T-cell (primary cell): ENCODE data around the gene PRTG. TPM values are rescaled to one million over a fixed set of nuclear protein-coding genes. Genes with fewer than 3 reads are reported as not detected.

ENCODE experiments used
- ATAC-seq, 4 experiments: fragments of 200-7000 bp in 3 of 4; fragments of 150-1000 bp in 1 of 4; cut with Tn5 transposase; replicated peaks in 1 of 4; 1 replicate in 3 of 4; 2 replicates in 1 of 4; pipeline ENCODE4 v1.10.0; 2021; ENCODE audit warnings: moderate library complexity in 3 of 4, mild to moderate bottlenecking in 2 of 4, moderate number of reproducible peaks in 1 of 4
- CTCF ChIA-PET, 2 donors: fragments of 300-600 bp; sonication (Branson Sonifier 250); formaldehyde crosslinking; loops; one replicate each; lab custom pipeline; 2022; ENCODE audit warnings: antibody characterized with exemption in 2 of 2; lab: Charles Lee
- POLR2A ChIA-PET, 2 donors: fragments of 300-600 bp; sonication (Branson Sonifier 250); formaldehyde crosslinking; loops; one replicate each; lab custom pipeline; 2022; ENCODE audit warnings: antibody characterized with exemption in 2 of 2; lab: Charles Lee
- DNase-seq, 35 experiments: peaks; one replicate each; pipeline versions ENCODE4 v3.0.0 to v3.0.0-alpha.2; 2013 to 2023
- H3K27ac ChIP-seq: one replicate; pipeline ENCODE4 v1.5.1; 2013; ENCODE audit warnings: low read length
- H3K27me3 ChIP-seq, 2 experiments: replicated peaks in 1 of 2; 1 replicate in 1 of 2; 2 replicates in 1 of 2; pipeline versions ENCODE4 v1.6.1 to v1.7.0; 2013; ENCODE audit warnings: low read length in 1 of 2, mixed read lengths in 1 of 2; ENCODE audit not compliant: control insufficient read depth in 2 of 2, insufficient read depth in 2 of 2; ENCODE audit errors: extremely low read depth in 1 of 2
- H3K36me3 ChIP-seq, 2 donors: 1 replicate in 1 of 2; 2 replicates in 1 of 2; pipeline versions ENCODE4 v1.6.1 to v1.7.0; 2013; ENCODE audit warnings: low read length in 1 of 2; ENCODE audit not compliant: control insufficient read depth in 2 of 2, insufficient read depth in 1 of 2; ENCODE audit errors: extremely low read depth in 1 of 2
- H3K4me1 ChIP-seq, 2 experiments: 1 replicate in 1 of 2; 2 replicates in 1 of 2; pipeline versions ENCODE4 v1.6.1 to v1.7.0; 2013; ENCODE audit warnings: low read length in 2 of 2, mixed read lengths in 1 of 2; ENCODE audit not compliant: insufficient read depth in 2 of 2, control insufficient read depth in 1 of 2; ENCODE audit errors: extremely low read depth in 1 of 2
- H3K4me3 ChIP-seq, 2 donors: 1 replicate in 1 of 2; 2 replicates in 1 of 2; pipeline versions ENCODE4 v1.5.1 to v1.7.0; 2013; ENCODE audit warnings: mild to moderate bottlenecking in 2 of 2, low read length in 1 of 2, moderate library complexity in 1 of 2; ENCODE audit not compliant: control insufficient read depth in 1 of 2; ENCODE audit errors: extremely low read depth in 1 of 2
- H3K9me3 ChIP-seq: 2 replicates; pipeline ENCODE4 v1.7.0; 2013
- H3K27ac Mint-ChIP-seq, 2 donors: one replicate each; pipeline ENCODE4 v1.8.0; 2020 to 2021; ENCODE audit warnings: mild to moderate bottlenecking in 2 of 2, mixed read lengths in 2 of 2
- H3K27me3 Mint-ChIP-seq, 2 donors: one replicate each; pipeline ENCODE4 v1.8.0; 2021 to 2022; ENCODE audit warnings: mixed read lengths in 2 of 2
- H3K36me3 Mint-ChIP-seq: one replicate; pipeline ENCODE4 v1.8.0; 2021; ENCODE audit warnings: mixed read lengths
- H3K4me1 Mint-ChIP-seq, 3 donors: one replicate each; pipeline ENCODE4 v1.8.0; 2020 to 2022; ENCODE audit warnings: mixed read lengths in 3 of 3, mild to moderate bottlenecking in 1 of 3
- H3K4me3 Mint-ChIP-seq, 3 donors: one replicate each; pipeline ENCODE4 v1.8.0; 2020 to 2022; ENCODE audit warnings: mild to moderate bottlenecking in 3 of 3, mixed read lengths in 3 of 3, moderate library complexity in 3 of 3
- H3K9me3 Mint-ChIP-seq, 3 donors: one replicate each; pipeline ENCODE4 v1.8.0; 2020 to 2022; ENCODE audit warnings: mixed read lengths in 3 of 3
- whole genome bisulfite sequencing: methylation state at CpG from one replicate; pipeline ENCODE4 v1.1.5; 2013; ENCODE audit warnings: missing lambda C conversion rate; ENCODE audit not compliant: insufficient coverage; 5-methylcytosine and 5-hydroxymethylcytosine counted together
- total RNA-seq, 35 experiments: library from RNA in 6 of 35; stranded (reverse) in 6 of 35; fragments of 120-200 nt in 1 of 35; gene quantifications; one replicate each; pipeline versions ENCODE4 v1.2.1 to v1.2.4 and lab custom pipeline; 2013 to 2026

PRTG gene
- total RNA-seq, 5 donors from 2014 or later (not counting 1 experiment from before 2014, with no cell fraction given) = 0.06 to 0.16 (median 0.09) TPM; not detected in 2

DNA sequence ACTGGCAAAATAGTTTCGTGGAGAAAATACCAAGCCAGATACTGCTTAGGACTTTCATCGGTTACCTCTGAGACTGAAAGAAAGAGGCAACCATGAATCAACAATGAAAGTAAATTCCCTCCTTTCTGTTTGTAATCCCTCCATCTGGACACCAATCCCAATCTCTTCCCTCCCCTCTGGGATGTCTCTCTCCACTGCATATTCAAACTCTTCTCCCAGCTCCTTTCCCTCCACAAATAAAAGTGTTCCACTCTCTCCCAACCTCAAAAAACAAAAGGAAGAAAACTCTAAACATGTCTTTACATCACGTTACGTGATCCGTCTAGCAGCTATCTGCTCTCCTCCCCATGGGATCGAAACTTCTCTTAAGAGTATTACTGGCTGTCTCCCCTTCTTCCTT, 55.2 kb downstream of the PRTG start:
- DNase-seq (no peak), ATAC-seq (no peak)
- Mint-ChIP-seq H3K27me3 (peaks cover 4 to 8% of the 10 kb centered on the region in 2 donors), H3K9me3 (no peaks in the 10 kb centered on the region), H3K4me3 (no peak overlapping the region), H3K27ac (no peak overlapping the region), H3K36me3 (no peaks in the 10 kb centered on the region), H3K4me1 (peaks cover 0 to 3% (median 0%) of the 10 kb centered on the region in 3 donors)
- ChIA-PET POLR2A (no interaction called here), CTCF (no interaction called here)
- Histone ChIP-seq H3K4me3 (no peak overlapping the region), H3K27me3 (peaks cover 0 to 2% of the 10 kb centered on the region in 2 experiments), H3K9me3 (no peaks in the 10 kb centered on the region), H3K27ac (no peak overlapping the region), H3K4me1 (no peaks in the 10 kb centered on the region), H3K36me3 (no peaks in the 10 kb centered on the region)
- 99% methylated on average over 6 of the region's 6 CpGs for WGBS

DNA sequence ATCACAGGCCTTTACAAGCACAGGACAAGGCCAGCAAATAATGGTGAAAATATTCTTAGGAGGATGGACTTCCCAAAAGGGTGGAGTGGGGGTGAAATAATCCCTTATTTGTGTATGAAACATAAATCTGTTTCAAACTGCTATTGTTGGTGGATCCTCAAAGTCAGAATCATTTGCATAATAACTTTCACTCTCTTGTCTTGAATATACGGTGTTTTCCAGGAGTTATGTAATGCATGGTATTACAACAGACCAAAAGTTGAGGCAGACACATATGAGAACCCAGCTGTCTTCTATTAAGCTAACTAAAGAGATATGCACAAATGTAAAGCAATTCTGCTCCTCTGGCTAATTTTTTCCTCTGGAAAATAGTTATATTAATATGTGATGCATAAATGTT, 57.7 kb downstream of the PRTG start:
- ATAC-seq = no peak
- Mint-ChIP-seq H3K27me3 (peaks cover 4 to 8% of the 10 kb centered on the region in 2 donors), H3K4me3 (no peak overlapping the region), H3K4me1 (peaks cover 0 to 6% (median 5%) of the 10 kb centered on the region in 3 donors), H3K27ac (no peak overlapping the region), H3K36me3 (no peaks in the 10 kb centered on the region), H3K9me3 (no peaks in the 10 kb centered on the region)
- Histone ChIP-seq H3K4me3 (no peak overlapping the region), H3K27ac (no peak overlapping the region), H3K4me1 (no peaks in the 10 kb centered on the region), H3K27me3 (no peaks in the 10 kb centered on the region), H3K9me3 (no peaks in the 10 kb centered on the region), H3K36me3 (no peaks in the 10 kb centered on the region)
- ChIA-PET CTCF (interaction anchor here in 1 of 2 donors (0.6 kb wide), 1 partner anchor 796 kb away, joined by 3 read pairs; no protein-coding TSS in a partner anchor), POLR2A (no interaction called here)
- DNase-seq = no peak
- no CpG with 5 or more reads among the region's 1 CpG for WGBS

DNA sequence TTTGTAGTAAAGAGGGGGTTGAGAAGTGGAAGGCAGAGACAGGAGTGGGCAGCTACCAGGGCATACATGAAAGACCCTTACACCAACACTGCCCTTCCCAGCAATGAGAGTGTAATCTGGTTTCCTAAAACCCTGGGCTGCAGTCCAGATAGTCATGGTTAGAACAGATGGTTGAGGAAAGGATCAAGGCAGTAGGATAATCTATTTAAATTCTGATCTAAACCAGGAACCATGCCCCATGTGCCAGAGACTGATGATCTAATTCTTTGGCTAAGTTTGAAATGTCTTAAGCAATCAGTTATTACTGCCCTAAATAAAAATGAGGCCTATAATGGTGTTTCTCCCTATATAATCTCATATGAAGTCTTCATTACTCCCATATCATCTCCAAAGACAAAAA, 59.6 kb downstream of the PRTG start:
- peaks cover 0 to 6% (median 5%) of the 10 kb centered on the region in 3 donors for H3K4me1 Mint-ChIP-seq
- Histone ChIP-seq H3K27me3 (no peaks in the 10 kb centered on the region), H3K4me1 (no peaks in the 10 kb centered on the region), H3K27ac (no peak overlapping the region), H3K36me3 (no peaks in the 10 kb centered on the region), H3K9me3 (no peaks in the 10 kb centered on the region), H3K4me3 (no peak overlapping the region)
- peaks cover 0 to 4% of the 10 kb centered on the region in 2 donors for H3K27me3 Mint-ChIP-seq
- no peaks in the 10 kb centered on the region for H3K36me3 Mint-ChIP-seq
- ChIA-PET CTCF (interaction anchor here in 1 of 2 donors (0.6 kb wide), 1 partner anchor 31 kb away, joined by 3 read pairs; no protein-coding TSS in a partner anchor), POLR2A (interaction anchor here in 1 of 2 donors (0.8 kb wide), 1 partner anchor 21 kb away, joined by 3 read pairs; no protein-coding TSS in a partner anchor)
- no peaks in the 10 kb centered on the region for H3K9me3 Mint-ChIP-seq
- no peak overlapping the region for H3K27ac Mint-ChIP-seq
- no peak overlapping the region for H3K4me3 Mint-ChIP-seq
- no peak for DNase-seq
- ATAC-seq = no peak

DNA sequence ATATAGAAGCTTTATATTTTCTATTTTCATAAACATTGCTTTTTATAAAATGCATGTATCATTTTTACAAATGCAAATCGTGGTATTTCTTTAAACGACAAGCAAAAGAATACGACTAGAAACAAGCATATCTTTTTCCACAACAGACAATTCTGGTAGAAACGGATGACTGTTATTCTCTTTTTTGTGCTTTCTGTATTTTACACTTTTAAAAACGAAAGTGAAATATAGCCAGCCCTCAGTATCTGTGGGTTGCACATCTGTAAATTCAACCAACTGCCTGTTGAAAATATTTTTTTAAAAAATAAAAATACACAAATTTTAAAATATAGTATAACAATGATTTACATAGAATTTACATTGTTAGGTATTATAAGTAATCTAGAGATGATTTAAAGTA, 61.3 kb downstream of the PRTG start:
- Histone ChIP-seq H3K4me3 (no peak overlapping the region), H3K27me3 (no peaks in the 10 kb centered on the region), H3K4me1 (no peaks in the 10 kb centered on the region), H3K27ac (no peak overlapping the region), H3K9me3 (no peaks in the 10 kb centered on the region), H3K36me3 (no peaks in the 10 kb centered on the region)
- WGBS = no CpG with 5 or more reads among the region's 5 CpGs
- no peaks in the 10 kb centered on the region for H3K27me3 Mint-ChIP-seq
- no peaks in the 10 kb centered on the region for H3K36me3 Mint-ChIP-seq
- ATAC-seq = no peak
- no peaks in the 10 kb centered on the region for H3K9me3 Mint-ChIP-seq
- POLR2A ChIA-PET = no interaction called here
- no peak overlapping the region for H3K4me3 Mint-ChIP-seq
- peaks cover 0 to 6% (median 5%) of the 10 kb centered on the region in 3 donors for H3K4me1 Mint-ChIP-seq
- no peak for DNase-seq
- CTCF ChIA-PET = no interaction called here
- no peak overlapping the region for H3K27ac Mint-ChIP-seq

DNA sequence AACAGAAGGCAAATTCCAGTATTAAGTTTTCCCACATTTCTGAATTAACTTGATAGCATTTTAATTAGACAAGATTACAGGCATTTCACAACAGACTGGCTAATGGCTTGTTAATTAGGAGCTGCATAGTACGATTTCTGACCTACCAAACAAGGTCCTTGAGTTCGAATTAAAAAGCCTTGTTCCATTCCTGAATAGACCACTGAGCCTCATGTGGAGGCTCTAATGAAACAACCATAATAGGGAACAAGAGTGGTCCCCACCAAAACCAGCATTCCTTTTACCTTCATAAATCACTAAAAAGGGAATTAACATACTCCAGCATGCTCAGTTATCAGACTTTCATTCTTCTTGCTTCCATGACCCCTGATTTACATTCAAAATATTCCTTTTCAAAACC, 66.4 kb downstream of the PRTG start:
- Mint-ChIP-seq H3K9me3 (no peaks in the 10 kb centered on the region), H3K4me1 (peaks cover 0 to 3% (median 3%) of the 10 kb centered on the region in 3 donors), H3K27ac (no peak overlapping the region), H3K4me3 (no peak overlapping the region), H3K27me3 (peaks cover 3 to 12% of the 10 kb centered on the region in 2 donors), H3K36me3 (no peaks in the 10 kb centered on the region)
- POLR2A ChIA-PET = no interaction called here
- no peak for ATAC-seq
- Histone ChIP-seq H3K9me3 (no peaks in the 10 kb centered on the region), H3K4me1 (no peaks in the 10 kb centered on the region), H3K27me3 (no peaks in the 10 kb centered on the region), H3K4me3 (no peak overlapping the region), H3K36me3 (no peaks in the 10 kb centered on the region), H3K27ac (no peak overlapping the region)
- CTCF ChIA-PET = no interaction called here
- 100% methylated on average over 2 of the region's 2 CpGs for WGBS
- DNase-seq = no peak

DNA sequence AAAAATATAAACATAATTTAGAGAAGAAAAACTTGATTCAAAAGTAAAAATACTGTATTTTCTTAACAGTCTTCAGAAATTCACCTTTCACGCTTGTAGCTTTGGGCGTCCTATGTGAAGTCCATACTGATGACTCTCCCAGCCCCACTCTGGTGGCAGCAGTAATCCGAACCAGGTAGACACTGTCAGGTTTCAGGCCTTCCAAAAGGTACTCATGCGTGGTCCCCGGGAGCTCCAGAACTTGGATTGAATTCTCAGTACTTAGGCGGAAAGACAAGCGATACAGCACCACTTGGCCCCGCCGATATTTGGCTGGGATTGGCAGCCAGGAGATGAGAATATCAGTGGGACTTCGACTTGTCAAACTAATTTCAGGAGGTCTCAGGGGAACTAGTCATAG, 69.7 kb downstream of the PRTG start:
- no peak overlapping the region for H3K4me3 Mint-ChIP-seq
- ChIA-PET POLR2A (no interaction called here), CTCF (no interaction called here)
- Histone ChIP-seq H3K36me3 (no peaks in the 10 kb centered on the region), H3K27me3 (no peaks in the 10 kb centered on the region), H3K4me1 (no peaks in the 10 kb centered on the region), H3K27ac (no peak overlapping the region), H3K9me3 (no peaks in the 10 kb centered on the region), H3K4me3 (no peak overlapping the region)
- H3K36me3 Mint-ChIP-seq = no peaks in the 10 kb centered on the region
- no peaks in the 10 kb centered on the region for H3K9me3 Mint-ChIP-seq
- WGBS = 94% methylated on average over 9 of the region's 10 CpGs
- H3K27me3 Mint-ChIP-seq = peaks cover 3 to 12% of the 10 kb centered on the region in 2 donors
- DNase-seq (no peak), ATAC-seq (no peak)
- H3K4me1 Mint-ChIP-seq = no peaks in the 10 kb centered on the region
- no peak overlapping the region for H3K27ac Mint-ChIP-seq

DNA sequence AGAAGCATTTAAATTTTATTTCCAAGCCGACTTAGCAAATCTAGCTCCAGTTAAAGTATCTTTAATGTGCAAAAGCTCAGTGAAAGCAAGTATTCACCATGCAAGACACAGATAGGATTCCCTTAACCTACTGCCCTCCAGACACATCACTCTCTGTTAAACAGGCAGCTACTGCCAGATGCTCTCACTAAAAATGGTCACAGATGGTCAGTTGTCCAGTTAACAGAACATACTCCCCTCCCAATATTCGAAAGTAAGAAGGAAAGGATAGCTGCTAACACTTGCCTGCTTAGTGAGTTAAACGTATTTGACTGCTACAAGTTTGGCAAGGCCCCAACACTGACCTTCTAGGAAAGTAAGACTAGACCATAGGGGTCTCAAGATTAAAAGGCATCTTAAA, 73.7 kb downstream of the PRTG start:
- H3K27me3 Mint-ChIP-seq = peaks cover 0 to 7% of the 10 kb centered on the region in 2 donors
- CTCF ChIA-PET = interaction anchor here in 1 of 2 donors (0.7 kb wide), 1 partner anchor 1846 kb away, joined by 3 read pairs; no protein-coding TSS in a partner anchor
- no peak overlapping the region for H3K27ac Mint-ChIP-seq
- ATAC-seq (no peak), DNase-seq (no peak)
- no peaks in the 10 kb centered on the region for H3K9me3 Mint-ChIP-seq
- H3K4me3 Mint-ChIP-seq = no peak overlapping the region
- H3K4me1 Mint-ChIP-seq = no peaks in the 10 kb centered on the region
- no peaks in the 10 kb centered on the region for H3K36me3 ChIP-seq
- no peak overlapping the region for H3K27ac ChIP-seq
- POLR2A ChIA-PET = no interaction called here
- H3K27me3 ChIP-seq = peaks cover 0 to 4% of the 10 kb centered on the region in 2 experiments
- H3K4me1 ChIP-seq = no peaks in the 10 kb centered on the region
- H3K4me3 ChIP-seq = no peak overlapping the region
- no peaks in the 10 kb centered on the region for H3K36me3 Mint-ChIP-seq
- H3K9me3 ChIP-seq = no peaks in the 10 kb centered on the region
- WGBS = 90% methylated on average over 3 of the region's 3 CpGs
